Central memory CD4-positive, alpha-beta T cell (primary cell): ENCODE measurements around the gene ELOA2.
"Not testable (repeated sequence)": the region's sequence is repeated elsewhere in the genome, so short reads cannot be mapped to it uniquely, and the experiment has no call there.

ENCODE experiments used
- DNase-seq: peaks from one replicate; pipeline ENCODE4 v3.0.0; 2022
- total RNA-seq, 3 experiments: gene quantifications; one replicate each; lab custom pipeline; 2026; lab: John Stamatoyannopoulos, UW

The ELOA2 gene, protein sequence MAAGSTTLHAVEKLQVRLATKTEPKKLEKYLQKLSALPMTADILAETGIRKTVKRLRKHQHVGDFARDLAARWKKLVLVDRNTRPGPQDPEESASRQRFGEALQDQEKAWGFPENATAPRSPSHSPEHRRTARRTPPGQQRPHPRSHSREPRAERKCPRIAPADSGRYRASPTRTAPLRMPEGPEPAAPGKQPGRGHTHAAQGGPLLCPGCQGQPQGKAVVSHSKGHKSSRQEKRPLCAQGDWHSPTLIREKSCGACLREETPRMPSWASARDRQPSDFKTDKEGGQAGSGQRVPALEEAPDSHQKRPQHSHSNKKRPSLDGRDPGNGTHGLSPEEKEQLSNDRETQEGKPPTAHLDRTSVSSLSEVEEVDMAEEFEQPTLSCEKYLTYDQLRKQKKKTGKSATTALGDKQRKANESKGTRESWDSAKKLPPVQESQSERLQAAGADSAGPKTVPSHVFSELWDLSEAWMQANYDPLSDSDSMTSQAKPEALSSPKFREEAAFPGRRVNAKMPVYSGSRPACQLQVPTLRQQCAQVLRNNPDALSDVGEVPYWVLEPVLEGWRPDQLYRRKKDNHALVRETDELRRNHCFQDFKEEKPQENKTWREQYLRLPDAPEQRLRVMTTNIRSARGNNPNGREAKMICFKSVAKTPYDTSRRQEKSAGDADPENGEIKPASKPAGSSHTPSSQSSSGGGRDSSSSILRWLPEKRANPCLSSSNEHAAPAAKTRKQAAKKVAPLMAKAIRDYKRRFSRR
- 0 reads per million in 3 experiments for total RNA-seq

GRCh38 chr18:47035156-47035671 is at the start of gene ELOA2:
Gene ELOA2, minus strand, starts transcription at chr18:47035621. Its CDS starts 357 bp downstream, at chr18:47035264.
- DNase-seq: no peak

GRCh38 chr18:47081578-47081977 is 46.2 kb upstream of the ELOA2 start:
- DNase-seq: no peak

- DNase-seq: no peak
Measured at GRCh38 chr18:47080872-47081271, 45.5 kb upstream of the ELOA2 start.

GRCh38 chr18:47077111-47077510 is 41.7 kb upstream of the ELOA2 start:
- DNase-seq: no peak

GRCh38 chr18:47075098-47075883 is 39.9 kb upstream of the ELOA2 start:
- DNase-seq: no peak

DNA sequence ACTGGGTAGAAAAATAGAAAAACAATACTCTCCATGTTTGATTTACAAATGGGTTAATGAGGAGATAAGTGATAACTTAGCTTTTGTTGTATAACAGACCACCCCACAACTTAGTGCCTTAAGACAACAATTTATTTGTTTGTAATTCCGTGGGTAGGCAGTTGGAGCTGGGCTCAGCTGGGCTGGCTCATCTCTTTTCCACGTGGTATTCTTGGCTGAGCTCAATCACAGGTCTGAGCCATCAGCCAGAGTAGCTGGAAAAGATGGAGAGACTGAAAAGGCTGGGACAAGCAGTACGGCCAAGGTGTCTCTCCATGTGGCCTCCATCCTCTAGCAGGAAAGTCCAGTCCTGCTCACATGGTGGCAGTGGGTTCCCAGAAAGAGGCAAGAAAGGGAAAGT is 32.2 kb upstream of the ELOA2 start:
- no peak for DNase-seq

- no peak for DNase-seq
Measured at GRCh38 chr18:47063096-47063495, 27.7 kb upstream of the ELOA2 start.

- DNase-seq: no peak
Measured at GRCh38 chr18:47062471-47062870, 27.1 kb upstream of the ELOA2 start.

DNA sequence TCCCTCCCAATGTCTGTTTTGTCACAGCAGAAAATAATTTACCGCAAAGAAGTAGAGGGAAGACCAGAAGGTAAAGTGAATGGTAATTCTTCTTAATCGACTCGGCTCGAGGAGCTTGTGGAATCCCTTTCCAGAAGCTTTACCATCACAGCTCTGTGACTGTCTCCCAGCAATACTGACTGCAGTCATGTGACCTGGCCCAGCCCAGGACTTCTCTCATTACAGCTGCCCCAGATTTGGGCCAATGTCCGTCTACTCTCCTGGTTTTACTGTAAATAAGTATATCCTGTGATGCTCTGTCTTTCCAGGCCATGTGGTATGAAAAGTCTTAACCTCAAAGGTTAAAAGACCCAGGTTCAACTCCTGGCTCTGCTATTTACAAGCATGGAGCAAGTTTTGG is 18.9 kb upstream of the ELOA2 start:
- DNase-seq: no peak

DNA sequence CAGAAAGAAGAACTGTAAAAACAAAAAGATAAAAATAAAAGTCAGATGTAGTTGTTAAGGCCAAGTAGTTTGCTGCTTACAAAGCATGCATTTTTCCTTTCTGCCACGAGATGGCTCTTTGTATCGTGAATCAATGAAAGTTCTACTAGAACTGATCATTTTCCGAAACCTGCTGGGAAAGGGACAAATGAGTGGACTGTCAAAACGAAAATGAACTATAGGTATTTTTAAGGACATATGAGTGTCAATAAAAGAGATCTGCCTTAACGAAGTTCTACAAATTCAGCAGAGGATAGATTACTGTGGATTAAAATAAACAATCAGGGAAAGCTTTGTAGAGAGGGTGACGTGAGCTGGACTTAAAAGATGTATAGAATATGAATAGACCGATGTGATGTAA is 15.0 kb upstream of the ELOA2 start:
- DNase-seq: peak; percentile 6

- no peak for DNase-seq
Measured at GRCh38 chr18:47040982-47041381, 5.6 kb upstream of the ELOA2 start.

DNA sequence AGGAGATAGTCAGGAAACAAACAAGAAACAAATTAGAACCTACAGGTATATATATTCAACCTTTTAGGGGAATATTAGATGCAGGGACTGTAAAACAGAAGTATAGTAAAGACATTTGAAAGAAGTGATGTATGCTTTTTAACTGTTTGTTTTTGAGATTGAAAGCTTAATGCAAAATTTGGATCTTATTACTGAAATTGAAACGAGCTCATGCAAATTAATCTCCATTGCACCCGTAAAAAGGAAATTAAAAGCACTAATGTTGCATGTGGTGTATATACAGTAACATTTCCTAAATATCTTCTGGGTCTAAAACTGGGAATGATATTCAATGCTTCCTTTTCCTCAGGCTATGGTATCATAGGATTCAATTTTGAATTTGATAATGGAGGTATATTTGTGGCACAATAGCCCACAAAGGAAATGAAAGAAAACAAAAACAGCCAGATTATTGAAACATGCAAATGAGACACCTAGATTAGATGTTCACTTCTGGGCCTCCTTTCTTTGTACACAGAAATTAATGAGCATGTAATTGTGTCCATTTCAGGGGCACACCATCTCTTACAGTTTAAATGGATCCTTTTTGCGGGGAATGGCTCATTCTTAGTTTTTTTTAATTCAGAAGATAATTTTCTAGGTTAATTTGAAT is 1.6 kb upstream of the ELOA2 start:
- DNase-seq: no peak

DNA sequence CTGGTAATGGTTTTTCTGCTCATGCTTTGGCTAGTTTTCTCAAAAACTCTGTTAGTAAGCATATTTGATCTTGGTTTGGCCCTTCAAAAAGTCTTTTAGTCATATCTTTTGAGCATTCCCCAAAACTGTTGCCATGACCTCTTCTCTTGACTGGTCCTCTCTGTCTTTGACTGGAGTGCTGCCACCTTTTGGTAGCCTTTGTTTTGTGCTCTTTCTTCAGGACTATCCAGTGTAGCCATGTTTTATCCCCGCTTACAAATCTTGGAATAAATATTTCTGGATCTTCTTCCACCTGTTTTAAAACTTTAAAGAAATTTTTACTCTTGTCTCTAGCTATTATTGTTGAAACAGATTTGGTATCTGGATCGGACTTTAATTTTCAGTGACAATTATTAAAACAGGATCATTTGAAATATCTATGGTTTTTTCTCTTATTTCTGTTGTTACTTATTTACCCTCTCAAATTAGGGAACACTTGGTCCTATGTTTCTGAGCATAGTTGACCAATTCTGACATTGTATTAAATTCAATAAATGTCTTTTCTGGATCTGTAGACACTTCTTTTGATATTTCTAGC is 965 bp upstream of the ELOA2 start:
- no peak for DNase-seq

DNA sequence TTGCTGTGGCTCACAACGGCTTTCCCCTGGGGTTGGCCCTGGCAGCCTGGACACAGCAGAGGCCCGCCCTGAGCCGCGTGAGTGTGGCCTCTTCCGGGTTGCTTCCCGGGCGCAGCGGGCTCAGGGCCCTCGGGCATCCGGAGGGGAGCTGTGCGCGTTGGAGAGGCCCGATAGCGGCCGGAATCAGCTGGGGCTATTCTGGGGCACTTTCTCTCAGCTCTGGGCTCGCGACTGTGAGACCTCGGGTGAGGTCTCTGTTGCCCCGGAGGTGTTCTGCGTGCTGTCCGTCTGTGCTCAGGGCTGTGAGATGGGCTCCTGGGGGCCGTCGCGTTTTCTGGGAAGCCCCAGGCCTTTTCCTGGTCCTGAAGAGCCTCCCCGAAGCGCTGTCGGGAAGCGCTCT is 830 bp downstream of the ELOA2 start:
- DNase-seq: not testable (repeated sequence)

GRCh38 chr18:47032945-47033344 is 2.5 kb downstream of the ELOA2 start:
- no peak for DNase-seq

DNA sequence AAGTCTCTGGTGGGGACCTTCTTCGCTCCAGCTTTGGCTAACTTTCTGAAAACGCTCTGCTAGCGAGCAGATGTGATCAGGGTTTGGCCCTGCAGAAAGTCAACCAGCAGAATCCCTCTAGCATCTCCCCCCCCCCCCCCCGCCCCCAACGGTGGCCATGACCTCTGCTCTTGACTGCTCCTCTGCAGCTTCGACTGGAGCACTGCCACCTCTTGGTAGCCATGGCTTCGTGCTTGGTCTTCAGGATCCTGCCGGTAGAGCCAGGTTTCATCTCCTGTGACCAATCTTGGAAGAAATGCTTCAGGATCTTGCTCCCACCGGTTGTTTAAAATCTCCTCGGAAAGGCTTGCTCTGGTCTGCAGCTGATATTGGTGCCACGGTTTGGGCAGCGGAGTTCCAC is 4.5 kb downstream of the ELOA2 start:
- not testable (repeated sequence) for DNase-seq

- not testable (repeated sequence) for DNase-seq
Measured at GRCh38 chr18:47029684-47030353, 5.6 kb downstream of the ELOA2 start.

GRCh38 chr18:47028738-47029137 is 6.7 kb downstream of the ELOA2 start:
- not testable (repeated sequence) for DNase-seq

GRCh38 chr18:47025557-47026174 is 9.8 kb downstream of the ELOA2 start:
- not testable (repeated sequence) for DNase-seq

GRCh38 chr18:47023769-47024465 is 11.5 kb downstream of the ELOA2 start:
- not testable (repeated sequence) for DNase-seq
